ENCODE data around the gene GPHN. TPM values are rescaled to one million over a fixed set of nuclear protein-coding genes. Genes with fewer than 3 reads are reported as not detected.
A peak's percentile ranks its signal among the peaks of the same experiment; 100 is the strongest.

The GPHN gene
- total RNA-seq, 1 experiment from 2014 or later = 4.1 TPM

DNA sequence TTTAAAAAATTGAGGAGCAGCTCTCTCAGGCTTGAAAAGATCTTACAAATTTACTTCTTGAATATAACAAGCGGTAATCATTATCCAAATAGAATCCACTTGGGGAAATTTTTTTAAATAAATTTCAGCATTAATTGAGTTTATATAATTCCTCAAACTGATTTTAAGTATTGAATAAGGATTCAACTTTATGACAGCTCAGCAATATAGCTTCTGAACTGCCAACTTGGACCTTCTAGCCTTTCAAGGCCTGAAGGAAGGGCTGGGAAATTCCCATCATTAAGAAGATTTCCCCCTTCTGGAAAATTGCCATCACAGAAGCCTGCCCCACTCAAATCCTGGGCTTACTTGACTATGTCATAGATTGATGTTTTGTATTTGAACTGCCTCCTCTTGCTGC lies 623.7 kb downstream of the GPHN start:
- no peaks in the 10 kb centered on the region for H3K79me2 ChIP-seq (ENCODE audit: low read length)
- no peaks in the 10 kb centered on the region for H3K9me3 ChIP-seq (ENCODE audit: low read length)
- H4K20me1 ChIP-seq (ENCODE audit: insufficient read depth, low read depth, low read length) = no peaks in the 10 kb centered on the region
- no peak overlapping the region for H3K4me3 ChIP-seq (ENCODE audit: low read length)
- no peaks in the 10 kb centered on the region for H3K4me1 ChIP-seq (ENCODE audit: low read length)
- no peak overlapping the region for H2AFZ ChIP-seq (ENCODE audit: low read length)
- H3K9me2 ChIP-seq (replicated peaks; ENCODE audit: insufficient read depth, low read length) = no peaks in the 10 kb centered on the region
- H3K27me3 ChIP-seq (ENCODE audit: low read length) = no peaks in the 10 kb centered on the region
- no peak overlapping the region for H3K27ac ChIP-seq (ENCODE audit: low read length)
- H3K9ac ChIP-seq (ENCODE audit: low read length) = no peak overlapping the region
- H3K36me3 ChIP-seq (ENCODE audit: insufficient read depth, low read length) = no peaks in the 10 kb centered on the region
- no peak overlapping the region for H3K4me2 ChIP-seq (ENCODE audit: low read depth, low read length, poor library complexity, severe bottlenecking)
- DNase-seq = no peak

DNA sequence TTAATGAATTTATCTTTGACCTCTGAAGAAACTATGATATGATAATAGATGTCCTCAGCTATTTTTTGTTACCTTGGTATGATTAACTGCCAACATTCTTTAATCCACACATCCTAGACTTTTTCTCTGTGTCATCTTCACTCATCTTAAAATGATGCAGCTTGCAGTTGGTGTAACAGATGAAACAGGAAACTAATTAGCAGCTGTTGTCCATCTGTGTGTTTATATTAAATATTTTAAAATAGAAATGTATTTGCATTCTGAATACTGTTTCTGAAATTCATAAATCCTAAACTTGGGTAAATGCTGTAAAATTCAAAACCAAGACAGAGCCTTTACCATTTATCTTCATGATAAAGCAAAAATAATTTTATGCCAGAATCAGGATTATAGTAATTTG lies 625.2 kb downstream of the GPHN start:
- no peaks in the 10 kb centered on the region for H3K4me1 ChIP-seq (ENCODE audit: low read length)
- H3K9me2 ChIP-seq (replicated peaks; ENCODE audit: insufficient read depth, low read length) = no peaks in the 10 kb centered on the region
- no peaks in the 10 kb centered on the region for H3K79me2 ChIP-seq (ENCODE audit: low read length)
- H3K9ac ChIP-seq (ENCODE audit: low read length) = no peak overlapping the region
- no peak for DNase-seq
- no peak overlapping the region for H3K27ac ChIP-seq (ENCODE audit: low read length)
- H3K36me3 ChIP-seq (ENCODE audit: insufficient read depth, low read length) = no peaks in the 10 kb centered on the region
- no peak overlapping the region for H3K4me3 ChIP-seq (ENCODE audit: low read length)
- H3K27me3 ChIP-seq (ENCODE audit: low read length) = no peaks in the 10 kb centered on the region
- no peak overlapping the region for H2AFZ ChIP-seq (ENCODE audit: low read length)
- H3K9me3 ChIP-seq (ENCODE audit: low read length) = no peaks in the 10 kb centered on the region
- no peak overlapping the region for H3K4me2 ChIP-seq (ENCODE audit: low read depth, low read length, poor library complexity, severe bottlenecking)
- no peaks in the 10 kb centered on the region for H4K20me1 ChIP-seq (ENCODE audit: insufficient read depth, low read depth, low read length)

DNA sequence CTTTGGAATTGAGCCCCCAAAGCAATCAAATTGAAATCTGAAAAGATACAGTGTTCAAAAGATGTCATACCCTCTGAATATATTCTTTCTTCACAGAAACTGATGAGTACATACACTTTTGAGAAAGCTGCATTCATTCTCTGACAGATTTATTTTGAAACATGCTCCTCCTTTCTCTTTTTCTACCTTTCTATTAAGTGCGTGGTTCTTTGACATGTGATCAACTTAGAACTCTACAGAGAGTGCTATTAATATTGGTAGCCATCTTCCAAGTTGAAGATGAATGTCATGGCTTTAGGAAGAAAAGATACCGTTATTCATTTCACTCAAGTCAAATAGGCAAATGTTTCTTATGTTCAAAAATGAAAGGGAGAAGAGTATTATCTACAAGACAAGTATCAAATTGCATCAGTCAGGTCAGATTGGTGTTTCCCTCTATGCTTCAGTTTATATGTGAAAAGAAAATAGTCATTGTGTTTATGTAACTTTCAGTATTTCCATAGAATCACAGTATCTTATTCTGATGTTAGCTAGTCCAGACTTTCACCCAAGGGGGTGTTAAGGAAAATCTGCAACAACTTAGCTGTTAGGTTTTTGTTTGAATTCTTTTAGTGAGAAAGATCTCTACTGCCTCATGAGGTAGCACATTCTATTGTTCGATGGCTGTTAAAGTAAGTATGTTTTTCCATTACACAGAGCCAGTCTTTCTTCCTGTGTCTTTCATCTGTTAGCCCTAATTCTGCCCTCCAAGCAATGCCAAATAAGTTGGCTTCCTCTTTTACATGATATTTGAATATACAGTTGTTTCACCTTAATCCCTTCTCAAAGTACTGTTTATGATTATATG lies 625.9 kb downstream of the GPHN start:
- DNase-seq = no peak
- Histone ChIP-seq H3K9ac (ENCODE audit: low read length) (no peak overlapping the region), H3K36me3 (ENCODE audit: insufficient read depth, low read length) (no peaks in the 10 kb centered on the region), H3K9me2 (replicated peaks; ENCODE audit: insufficient read depth, low read length) (no peaks in the 10 kb centered on the region), H3K27me3 (ENCODE audit: low read length) (no peaks in the 10 kb centered on the region), H3K27ac (ENCODE audit: low read length) (no peak overlapping the region), H3K79me2 (ENCODE audit: low read length) (no peaks in the 10 kb centered on the region), H3K4me2 (ENCODE audit: low read depth, low read length, poor library complexity, severe bottlenecking) (no peak overlapping the region), H3K4me3 (ENCODE audit: low read length) (no peak overlapping the region), H4K20me1 (ENCODE audit: insufficient read depth, low read depth, low read length) (no peaks in the 10 kb centered on the region), H2AFZ (ENCODE audit: low read length) (no peak overlapping the region), H3K9me3 (ENCODE audit: low read length) (no peaks in the 10 kb centered on the region), H3K4me1 (ENCODE audit: low read length) (no peaks in the 10 kb centered on the region)

DNA sequence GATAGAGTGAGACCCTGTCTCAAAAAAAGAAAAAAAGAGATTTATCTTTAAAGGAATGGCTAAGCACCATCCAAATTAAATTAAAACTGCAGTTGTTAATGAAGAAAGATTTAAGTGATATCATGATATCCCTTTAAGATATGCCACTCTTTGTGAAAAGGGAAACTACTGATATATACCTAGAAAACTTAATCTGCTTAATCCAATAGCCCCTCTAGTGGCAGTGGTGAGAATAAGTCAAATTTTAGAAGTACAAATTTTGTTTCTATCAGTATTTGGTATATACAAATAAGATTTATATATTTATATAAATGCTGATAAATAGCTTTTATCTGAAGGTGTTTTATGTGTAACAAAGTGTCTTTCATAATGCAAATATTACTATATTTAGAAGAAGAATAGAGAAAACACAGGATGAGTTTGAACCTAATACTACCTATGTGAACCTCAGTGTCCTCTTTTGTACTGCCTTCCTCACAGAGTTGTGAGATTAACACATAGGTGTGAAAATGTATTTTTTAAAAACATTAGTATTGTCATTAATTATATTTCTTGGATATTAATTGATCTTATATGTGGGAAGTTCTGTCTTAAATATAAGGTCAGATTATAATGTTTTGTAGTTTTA lies 629.9 kb downstream of the GPHN start:
- no peaks in the 10 kb centered on the region for H3K27me3 ChIP-seq (ENCODE audit: low read length)
- no peaks in the 10 kb centered on the region for H3K9me2 ChIP-seq (replicated peaks; ENCODE audit: insufficient read depth, low read length)
- H3K4me2 ChIP-seq (ENCODE audit: low read depth, low read length, poor library complexity, severe bottlenecking) = no peak overlapping the region
- no peak overlapping the region for H3K9ac ChIP-seq (ENCODE audit: low read length)
- no peaks in the 10 kb centered on the region for H3K4me1 ChIP-seq (ENCODE audit: low read length)
- peak; percentile 68 for DNase-seq
- no peak overlapping the region for H3K27ac ChIP-seq (ENCODE audit: low read length)
- H2AFZ ChIP-seq (ENCODE audit: low read length) = no peak overlapping the region
- no peaks in the 10 kb centered on the region for H3K9me3 ChIP-seq (ENCODE audit: low read length)
- no peaks in the 10 kb centered on the region for H4K20me1 ChIP-seq (ENCODE audit: insufficient read depth, low read depth, low read length)
- H3K79me2 ChIP-seq (ENCODE audit: low read length) = no peaks in the 10 kb centered on the region
- H3K36me3 ChIP-seq (ENCODE audit: insufficient read depth, low read length) = no peaks in the 10 kb centered on the region
- no peak overlapping the region for H3K4me3 ChIP-seq (ENCODE audit: low read length)

DNA sequence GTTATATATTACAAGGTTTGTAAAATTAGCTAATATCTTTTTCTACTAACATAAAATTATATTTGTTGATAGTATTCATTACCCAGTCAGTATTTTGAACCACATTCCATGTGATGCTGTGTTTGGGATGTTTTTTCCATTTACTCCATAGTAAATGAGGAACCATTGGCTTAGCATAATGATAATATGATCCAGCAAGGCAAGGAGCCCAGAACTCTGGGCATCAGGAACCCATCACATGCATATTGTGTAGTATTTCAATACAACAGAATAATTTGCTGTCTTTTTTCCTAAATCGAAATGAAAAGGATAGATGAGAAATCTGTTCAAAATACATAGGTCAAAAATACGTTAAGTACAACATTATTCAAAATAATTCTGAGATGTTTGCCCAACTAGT lies 632.6 kb downstream of the GPHN start:
- H2AFZ ChIP-seq (ENCODE audit: low read length) = no peak overlapping the region
- H3K27ac ChIP-seq (ENCODE audit: low read length) = no peak overlapping the region
- H3K4me1 ChIP-seq (ENCODE audit: low read length) = no peaks in the 10 kb centered on the region
- no peaks in the 10 kb centered on the region for H3K79me2 ChIP-seq (ENCODE audit: low read length)
- no peaks in the 10 kb centered on the region for H3K27me3 ChIP-seq (ENCODE audit: low read length)
- no peak for DNase-seq
- H3K9me3 ChIP-seq (ENCODE audit: low read length) = no peaks in the 10 kb centered on the region
- H3K9ac ChIP-seq (ENCODE audit: low read length) = no peak overlapping the region
- H4K20me1 ChIP-seq (ENCODE audit: insufficient read depth, low read depth, low read length) = no peaks in the 10 kb centered on the region
- H3K4me2 ChIP-seq (ENCODE audit: low read depth, low read length, poor library complexity, severe bottlenecking) = no peak overlapping the region
- no peaks in the 10 kb centered on the region for H3K36me3 ChIP-seq (ENCODE audit: insufficient read depth, low read length)
- no peak overlapping the region for H3K4me3 ChIP-seq (ENCODE audit: low read length)
- no peaks in the 10 kb centered on the region for H3K9me2 ChIP-seq (replicated peaks; ENCODE audit: insufficient read depth, low read length)

DNA sequence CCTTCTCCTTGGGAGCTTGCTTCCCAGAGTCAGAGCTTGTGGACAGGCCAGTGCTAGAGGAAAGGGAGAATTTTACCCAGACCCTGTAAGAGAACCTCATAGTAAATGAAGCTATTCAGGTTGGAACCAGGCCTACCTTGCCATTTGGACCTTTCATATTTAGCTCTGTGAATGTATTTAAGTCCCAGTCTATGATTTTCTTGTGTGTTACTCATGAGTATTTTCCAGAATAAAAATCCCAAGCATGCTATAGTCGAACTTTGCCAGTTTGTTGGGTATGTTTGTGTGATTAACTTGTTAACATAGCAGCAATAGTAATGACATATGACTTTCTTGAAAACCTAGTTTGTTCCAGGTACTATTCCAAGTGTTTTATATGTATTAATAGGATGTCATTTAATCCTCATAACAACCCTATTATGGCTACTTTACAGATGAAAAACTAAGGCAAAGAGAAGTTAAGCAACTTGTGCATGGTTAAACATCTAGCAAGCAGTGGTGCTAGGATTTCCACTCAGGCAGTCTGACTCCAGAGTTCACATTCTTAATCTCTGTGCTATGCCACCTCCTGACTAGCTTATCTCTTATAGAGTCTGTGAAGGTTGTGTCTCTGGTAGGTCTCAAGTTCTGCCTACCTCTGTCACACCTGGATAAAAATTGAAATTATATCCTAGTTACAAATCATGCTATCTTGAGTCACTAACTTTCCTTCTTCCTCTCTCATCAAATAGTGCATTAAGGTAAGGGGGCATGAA lies 633.4 kb downstream of the GPHN start:
- Histone ChIP-seq H2AFZ (ENCODE audit: low read length) (no peak overlapping the region), H3K9ac (ENCODE audit: low read length) (no peak overlapping the region), H3K27ac (ENCODE audit: low read length) (no peak overlapping the region), H4K20me1 (ENCODE audit: insufficient read depth, low read depth, low read length) (no peaks in the 10 kb centered on the region), H3K79me2 (ENCODE audit: low read length) (no peaks in the 10 kb centered on the region), H3K27me3 (ENCODE audit: low read length) (no peaks in the 10 kb centered on the region), H3K9me2 (replicated peaks; ENCODE audit: insufficient read depth, low read length) (no peaks in the 10 kb centered on the region), H3K4me2 (ENCODE audit: low read depth, low read length, poor library complexity, severe bottlenecking) (no peak overlapping the region), H3K4me1 (ENCODE audit: low read length) (no peaks in the 10 kb centered on the region), H3K36me3 (ENCODE audit: insufficient read depth, low read length) (no peaks in the 10 kb centered on the region), H3K9me3 (ENCODE audit: low read length) (no peaks in the 10 kb centered on the region), H3K4me3 (ENCODE audit: low read length) (no peak overlapping the region)
- DNase-seq = no peak

DNA sequence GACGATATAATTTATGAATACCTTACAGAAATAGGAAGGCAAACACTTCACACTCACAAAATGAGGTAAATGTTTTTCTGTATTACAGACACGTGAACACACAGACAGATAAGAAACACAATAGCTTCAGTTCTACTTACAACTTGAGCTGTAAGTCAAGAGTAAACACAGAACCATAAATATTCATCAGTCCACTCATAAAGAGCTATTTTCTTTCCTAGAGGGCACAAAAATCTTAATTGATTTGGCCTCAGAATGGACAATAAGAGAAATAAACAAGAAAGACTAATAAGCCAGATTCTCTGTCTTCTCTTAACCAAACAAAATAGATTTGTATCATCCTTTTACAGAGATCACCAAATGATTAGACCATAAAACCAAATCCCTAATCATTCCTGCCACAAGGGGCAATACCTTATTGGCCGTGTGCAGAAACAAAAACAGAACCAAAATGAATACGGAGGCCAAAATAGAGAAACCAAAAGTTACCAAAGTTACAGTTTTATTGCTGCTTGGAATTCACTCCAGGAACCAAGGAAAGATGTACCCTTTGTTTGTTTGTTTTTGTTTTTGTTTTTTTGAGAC lies 643.2 kb downstream of the GPHN start:
- Histone ChIP-seq H3K4me3 (ENCODE audit: low read length) (no peak overlapping the region), H3K9me3 (ENCODE audit: low read length) (no peaks in the 10 kb centered on the region), H3K4me2 (ENCODE audit: low read depth, low read length, poor library complexity, severe bottlenecking) (no peak overlapping the region), H3K9me2 (replicated peaks; ENCODE audit: insufficient read depth, low read length) (no peaks in the 10 kb centered on the region), H3K27me3 (ENCODE audit: low read length) (no peaks in the 10 kb centered on the region), H4K20me1 (ENCODE audit: insufficient read depth, low read depth, low read length) (no peaks in the 10 kb centered on the region), H3K79me2 (ENCODE audit: low read length) (no peaks in the 10 kb centered on the region), H3K9ac (ENCODE audit: low read length) (no peak overlapping the region), H2AFZ (ENCODE audit: low read length) (no peak overlapping the region), H3K27ac (ENCODE audit: low read length) (no peak overlapping the region), H3K4me1 (ENCODE audit: low read length) (no peaks in the 10 kb centered on the region), H3K36me3 (ENCODE audit: insufficient read depth, low read length) (no peaks in the 10 kb centered on the region)
- no peak for DNase-seq

DNA sequence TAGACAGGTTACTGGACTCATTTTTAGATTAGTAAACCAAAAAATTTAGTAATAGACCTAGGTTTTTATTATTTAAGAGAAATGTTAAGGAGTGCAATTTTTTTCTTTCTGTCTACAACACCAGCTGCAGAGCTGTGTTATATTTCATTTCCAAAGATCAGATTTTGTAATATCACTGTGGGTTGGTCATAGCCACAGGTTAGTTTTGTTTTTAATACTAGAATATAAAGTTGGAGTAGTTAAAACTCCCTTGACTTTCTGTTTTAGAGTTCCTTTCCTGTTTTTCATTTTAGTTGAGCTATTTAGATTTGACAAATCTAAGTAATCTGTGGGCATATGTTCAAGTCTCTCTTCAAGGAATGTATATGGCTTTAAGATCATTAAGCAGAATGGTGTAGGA lies 650.6 kb downstream of the GPHN start:
- Histone ChIP-seq H3K9me3 (ENCODE audit: low read length) (no peaks in the 10 kb centered on the region), H3K4me3 (ENCODE audit: low read length) (no peak overlapping the region), H3K27me3 (ENCODE audit: low read length) (no peaks in the 10 kb centered on the region), H3K27ac (ENCODE audit: low read length) (no peak overlapping the region), H3K79me2 (ENCODE audit: low read length) (no peaks in the 10 kb centered on the region), H3K36me3 (ENCODE audit: insufficient read depth, low read length) (no peaks in the 10 kb centered on the region), H2AFZ (ENCODE audit: low read length) (no peak overlapping the region), H4K20me1 (ENCODE audit: insufficient read depth, low read depth, low read length) (no peaks in the 10 kb centered on the region), H3K4me1 (ENCODE audit: low read length) (no peaks in the 10 kb centered on the region), H3K9ac (ENCODE audit: low read length) (no peak overlapping the region), H3K9me2 (replicated peaks; ENCODE audit: insufficient read depth, low read length) (no peaks in the 10 kb centered on the region), H3K4me2 (ENCODE audit: low read depth, low read length, poor library complexity, severe bottlenecking) (no peak overlapping the region)
- DNase-seq = no peak
